Lung (tissue), 12 donors: ENCODE results near the gene SHTN1. TPM values are rescaled to one million over a fixed set of nuclear protein-coding genes. Genes with fewer than 3 reads are reported as not detected.

Experiments
- ATAC-seq: fragments of 200-7000 bp; cut with Tn5 transposase; one replicate; pipeline ENCODE4 v1.9.1; 2020; ENCODE audit warnings: moderate number of reproducible peaks; ENCODE audit not compliant: insufficient read depth, low FRiP score
- DNase-seq, 3 donors: peaks; one replicate each; pipeline ENCODE4 v3.0.0-alpha.2; 2013 to 2017
- H3K27ac ChIP-seq, 2 donors: one replicate each; pipeline ENCODE4 v1.5.1; 2013; ENCODE audit warnings: mild to moderate bottlenecking in 2 of 2, moderate library complexity in 2 of 2, control low read depth in 1 of 2, inconsistent platforms in 1 of 2, low read depth in 1 of 2, low read length in 1 of 2
- H3K27me3 ChIP-seq, 3 donors: one replicate each; pipeline ENCODE4 v1.5.1; 2013; ENCODE audit warnings: low read length in 2 of 3; ENCODE audit not compliant: control insufficient read depth in 3 of 3, insufficient read depth in 3 of 3
- H3K36me3 ChIP-seq, 4 donors: one replicate each; pipeline ENCODE4 v1.5.1; 2013; ENCODE audit warnings: low read length in 4 of 4, mild to moderate bottlenecking in 1 of 4, moderate library complexity in 1 of 4; ENCODE audit not compliant: control insufficient read depth in 4 of 4, insufficient read depth in 4 of 4
- H3K4me1 ChIP-seq, 5 donors: one replicate each; pipeline ENCODE4 v1.5.1; 2013; ENCODE audit warnings: low read length in 5 of 5, mild to moderate bottlenecking in 2 of 5, moderate library complexity in 1 of 5; ENCODE audit not compliant: control insufficient read depth in 5 of 5, insufficient read depth in 5 of 5
- H3K4me3 ChIP-seq: one replicate; pipeline ENCODE4 v1.5.1; 2013; ENCODE audit warnings: mild to moderate bottlenecking, control low read depth, moderate library complexity
- H3K9ac ChIP-seq, 2 donors: one replicate each; pipeline ENCODE4 v1.5.1; 2013; ENCODE audit warnings: low read length in 2 of 2, control low read depth in 1 of 2; ENCODE audit not compliant: insufficient read depth in 1 of 2
- H3K9me3 ChIP-seq, 4 donors: one replicate each; pipeline ENCODE4 v1.5.1; 2013; ENCODE audit warnings: low read length in 3 of 4, mild to moderate bottlenecking in 1 of 4, moderate library complexity in 1 of 4; ENCODE audit not compliant: control insufficient read depth in 4 of 4, insufficient read depth in 3 of 4
- WGBS, 2 donors: extraction: QIAGEN DNeasy Blood & Tissue Kit; methylation state at CpG; one replicate each; pipeline ENCODE4 v1.1.7; 2013; 5-methylcytosine and 5-hydroxymethylcytosine counted together
- polyA plus RNA-seq, 2 donors: library from polyadenylated mRNA; stranded (reverse); fragments of 200-250 nt; gene quantifications; one replicate each; pipeline ENCODE4 v1.2.1, GENCODE V29; 2013
- total RNA-seq, 2 donors: library from RNA; depleted of rRNA in 1 of 2; stranded (reverse); fragments of >200 nt in 1 of 2; gene quantifications; one replicate each; pipeline ENCODE4 v1.2.1, GENCODE V29; 2014 to 2021
- TF ChIP-seq, protein P1 (sequence below): IDR thresholded peaks from 2 replicates; pipeline ENCODE4 v1.5.1; 2012; ENCODE audit warnings: mild to moderate bottlenecking; ENCODE audit errors: control extremely low read depth, extremely low read depth
- donor health status: control.
- donor health status: control.
- donor health status: Bipolar disorder and iron deficiency.
- donor health status: healthy.
- donor health status: DM: yes; HTN: yes; CAD: no.

SHTN1 gene
- total and polyA plus RNA-seq, 4 donors: 14.0 to 28.4 (median 16.7) TPM

DNA sequence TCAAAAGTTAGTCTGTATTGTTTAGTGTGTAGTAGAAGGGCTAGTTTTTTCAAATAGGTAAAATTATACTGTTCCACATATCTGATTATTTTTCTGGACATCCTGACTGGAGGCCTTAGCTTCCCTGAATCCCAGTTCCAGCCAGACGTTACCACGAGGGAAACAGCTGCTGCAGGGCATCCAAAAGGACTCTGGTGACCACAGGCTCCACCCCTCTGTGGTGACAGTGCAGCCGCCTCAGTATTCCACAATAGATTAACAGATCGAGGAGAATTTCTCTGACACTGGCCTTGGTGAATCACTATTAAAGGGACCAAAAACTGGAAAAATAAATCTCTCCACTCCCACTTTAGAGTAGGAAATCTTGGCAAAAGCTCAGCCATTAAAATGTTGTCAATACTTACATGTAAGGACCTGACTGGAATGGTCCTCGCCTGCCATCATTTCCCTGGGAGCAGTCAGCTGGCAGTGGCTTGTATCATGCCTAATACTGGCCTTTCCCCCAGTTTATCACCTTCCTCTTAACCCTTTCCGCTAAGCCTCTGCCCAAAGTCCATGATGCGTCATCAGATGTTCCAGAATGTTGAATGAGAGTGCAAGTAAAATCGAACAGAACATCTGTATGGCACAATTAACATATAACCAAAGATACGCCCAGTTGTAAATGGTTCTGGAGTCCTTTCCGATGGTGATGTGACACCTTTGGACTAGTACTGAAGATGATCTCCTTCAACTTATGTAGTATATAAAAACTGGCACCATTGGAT is 124.1 kb downstream of the SHTN1 start:
- DNase-seq (no peak), ATAC-seq (no peak)
- Histone ChIP-seq H3K4me1 (no peaks in the 10 kb centered on the region), H3K4me3 (no peak overlapping the region), H3K36me3 (no peaks in the 10 kb centered on the region), H3K9ac (no peak overlapping the region), H3K9me3 (no peaks in the 10 kb centered on the region), H3K27me3 (no peaks in the 10 kb centered on the region), H3K27ac (no peak overlapping the region)
- 71 to 74% methylated on average over 10 of the region's 10 CpGs for WGBS, 2 donors
- TF ChIP-seq, protein P1, sequence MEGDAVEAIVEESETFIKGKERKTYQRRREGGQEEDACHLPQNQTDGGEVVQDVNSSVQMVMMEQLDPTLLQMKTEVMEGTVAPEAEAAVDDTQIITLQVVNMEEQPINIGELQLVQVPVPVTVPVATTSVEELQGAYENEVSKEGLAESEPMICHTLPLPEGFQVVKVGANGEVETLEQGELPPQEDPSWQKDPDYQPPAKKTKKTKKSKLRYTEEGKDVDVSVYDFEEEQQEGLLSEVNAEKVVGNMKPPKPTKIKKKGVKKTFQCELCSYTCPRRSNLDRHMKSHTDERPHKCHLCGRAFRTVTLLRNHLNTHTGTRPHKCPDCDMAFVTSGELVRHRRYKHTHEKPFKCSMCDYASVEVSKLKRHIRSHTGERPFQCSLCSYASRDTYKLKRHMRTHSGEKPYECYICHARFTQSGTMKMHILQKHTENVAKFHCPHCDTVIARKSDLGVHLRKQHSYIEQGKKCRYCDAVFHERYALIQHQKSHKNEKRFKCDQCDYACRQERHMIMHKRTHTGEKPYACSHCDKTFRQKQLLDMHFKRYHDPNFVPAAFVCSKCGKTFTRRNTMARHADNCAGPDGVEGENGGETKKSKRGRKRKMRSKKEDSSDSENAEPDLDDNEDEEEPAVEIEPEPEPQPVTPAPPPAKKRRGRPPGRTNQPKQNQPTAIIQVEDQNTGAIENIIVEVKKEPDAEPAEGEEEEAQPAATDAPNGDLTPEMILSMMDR: no peak

DNA sequence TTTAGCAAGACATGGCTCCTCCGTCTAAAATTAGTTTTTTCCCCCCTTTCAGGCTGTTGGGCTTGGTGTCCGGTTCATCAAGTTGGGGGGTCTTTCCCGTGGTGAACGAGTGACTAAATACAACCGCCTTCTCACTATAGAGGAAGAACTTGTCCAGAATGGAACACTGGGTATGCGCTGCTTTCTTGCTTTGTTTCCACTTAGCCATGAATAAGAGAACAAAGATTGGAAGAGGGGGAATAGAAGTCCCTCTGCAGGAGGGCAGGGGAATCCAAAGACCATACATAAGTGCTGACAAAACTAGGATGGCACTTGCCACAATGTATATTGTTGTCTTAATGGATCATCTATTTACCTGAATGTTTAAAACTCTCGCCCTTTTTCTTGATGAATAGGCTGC is 125.2 kb downstream of the SHTN1 start:
- H3K36me3 ChIP-seq: no peaks in the 10 kb centered on the region
- H3K4me1 ChIP-seq: no peaks in the 10 kb centered on the region
- H3K9ac ChIP-seq: no peak overlapping the region
- H3K27me3 ChIP-seq: no peaks in the 10 kb centered on the region
- no peak overlapping the region for H3K27ac ChIP-seq
- WGBS, 2 donors: 74 to 85% methylated on average over 7 of the region's 7 CpGs
- TF ChIP-seq, protein P1: no peak
- no peak for DNase-seq
- H3K4me3 ChIP-seq: no peak overlapping the region
- H3K9me3 ChIP-seq: no peaks in the 10 kb centered on the region
- ATAC-seq: no peak

DNA sequence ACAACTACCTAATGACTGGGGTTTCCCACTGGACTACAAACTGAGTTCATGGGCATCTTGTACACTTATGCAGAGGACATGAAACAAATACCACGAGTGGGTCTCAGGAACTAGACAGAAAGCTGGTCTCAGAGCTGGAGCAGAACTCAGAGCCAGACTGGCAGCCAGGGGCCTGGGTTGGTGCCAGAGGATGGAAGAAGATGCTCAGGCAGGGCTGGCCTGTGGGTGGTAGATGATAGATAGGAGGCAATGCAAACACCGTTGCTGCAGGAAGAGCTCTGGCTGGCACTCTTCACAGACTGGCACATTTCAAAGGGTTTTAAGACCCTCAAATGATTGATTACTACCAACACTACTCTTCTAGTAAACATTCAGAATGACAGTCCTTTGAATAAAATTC is 126.9 kb downstream of the SHTN1 start:
- TF ChIP-seq, protein P1: no peak
- Histone ChIP-seq H3K9ac (no peak overlapping the region), H3K4me1 (no peaks in the 10 kb centered on the region), H3K4me3 (no peak overlapping the region), H3K27me3 (no peaks in the 10 kb centered on the region), H3K27ac (no peak overlapping the region), H3K9me3 (no peaks in the 10 kb centered on the region), H3K36me3 (no peaks in the 10 kb centered on the region)
- ATAC-seq: no peak
- no peak for DNase-seq
- 64 to 71% methylated on average over 2 of the region's 2 CpGs for WGBS, 2 donors

DNA sequence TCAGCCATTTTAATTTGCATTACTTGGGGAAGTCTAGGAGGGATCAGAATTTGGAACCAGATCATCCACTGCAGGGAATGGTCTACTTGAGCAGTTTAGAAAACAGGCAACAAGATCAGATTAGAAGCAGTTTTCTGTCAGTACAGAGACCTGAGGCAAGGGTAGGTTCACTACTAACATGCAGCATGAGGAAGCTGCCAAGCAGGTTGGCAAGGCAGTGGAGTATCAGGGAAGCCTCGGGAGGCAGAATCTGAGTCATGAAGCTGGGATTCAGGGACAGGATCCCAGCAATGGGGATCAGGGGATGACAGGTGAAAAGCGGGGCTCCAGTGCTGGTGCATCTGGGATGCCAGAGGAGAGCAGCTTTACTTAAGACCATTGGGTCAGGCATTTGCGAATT is 127.6 kb downstream of the SHTN1 start:
- WGBS, 2 donors: 86 to 95% methylated on average over 3 of the region's 3 CpGs
- no peak for ATAC-seq
- no peaks in the 10 kb centered on the region for H3K36me3 ChIP-seq

More for the DNA sequence above, 127.6 kb downstream of the SHTN1 start:
- DNase-seq: no peak
- TF ChIP-seq, protein P1: no peak
- Histone ChIP-seq H3K9ac (no peak overlapping the region), H3K9me3 (no peaks in the 10 kb centered on the region), H3K4me1 (no peaks in the 10 kb centered on the region), H3K27me3 (no peaks in the 10 kb centered on the region), H3K27ac (no peak overlapping the region), H3K4me3 (no peak overlapping the region)
